Mesodermal cell (in vitro differentiated cells): ENCODE measurements around the gene TTC39C.

Experiments used
- H3K27ac ChIP-seq: 2 replicates; pipeline ENCODE4 v1.7.0; 2013; ENCODE audit warnings: mild to moderate bottlenecking, low read depth, low read length, moderate library complexity; ENCODE audit not compliant: severe bottlenecking
- H3K36me3 ChIP-seq: 2 replicates; pipeline ENCODE4 v1.7.1; 2013; ENCODE audit warnings: mild to moderate bottlenecking, low read length, moderate library complexity; ENCODE audit not compliant: control insufficient read depth, insufficient read depth
- H3K4me1 ChIP-seq: one replicate; pipeline ENCODE4 v1.7.1; 2013; ENCODE audit warnings: mild to moderate bottlenecking, low read length; ENCODE audit not compliant: insufficient read depth, control insufficient read depth, poor library complexity, severe bottlenecking
- H3K4me3 ChIP-seq: 2 replicates; pipeline ENCODE4 v1.7.0; 2013; ENCODE audit warnings: low read length, control low read depth, mild to moderate bottlenecking; ENCODE audit not compliant: insufficient read depth, poor library complexity, severe bottlenecking; ENCODE audit errors: extremely low read depth
- H3K9me3 ChIP-seq: 2 replicates; pipeline ENCODE4 v1.7.1; 2013; ENCODE audit warnings: mild to moderate bottlenecking, low read length, moderate library complexity; ENCODE audit not compliant: control insufficient read depth
- WGBS, 2 experiments: methylation state at CpG; one replicate each; pipeline ENCODE4 v1.1.5; 2013; ENCODE audit warnings: missing lambda C conversion rate in 2 of 2; ENCODE audit not compliant: insufficient coverage in 2 of 2; 5-methylcytosine and 5-hydroxymethylcytosine counted together

TTC39C gene

GRCh38 chr18:23977103-23977502, 37.5 kb upstream of the TTC39C start:
- Histone ChIP-seq H3K27ac (no peak overlapping the region), H3K36me3 (no peaks in the 10 kb centered on the region), H3K4me3 (no peak overlapping the region), H3K9me3 (no peaks in the 10 kb centered on the region), H3K4me1 (peaks cover 10% of the 10 kb centered on the region)
- 83 to 96% methylated on average over 5 to 6 of the region's 7 CpGs for WGBS, 2 experiments

- no CpG with 5 or more reads among the region's 1 CpG for WGBS, 2 experiments
- no peak overlapping the region for H3K4me3 ChIP-seq
- H3K36me3 ChIP-seq, result no peaks in the 10 kb centered on the region
- no peak overlapping the region for H3K27ac ChIP-seq
- H3K9me3 ChIP-seq, result no peaks in the 10 kb centered on the region
- peaks cover 14% of the 10 kb centered on the region for H3K4me1 ChIP-seq
Observed at GRCh38 chr18:23977719-23978483, 36.7 kb upstream of the TTC39C start.

- Histone ChIP-seq H3K4me3 (no peak overlapping the region), H3K27ac (no peak overlapping the region), H3K4me1 (peaks cover 14% of the 10 kb centered on the region), H3K36me3 (no peaks in the 10 kb centered on the region), H3K9me3 (no peaks in the 10 kb centered on the region)
- WGBS, 2 experiments, result 56 to 68% methylated on average over 6 to 8 of the region's 8 CpGs
Observed at GRCh38 chr18:23981369-23981980, 33.1 kb upstream of the TTC39C start.

- H3K27ac ChIP-seq, result peak overlapping the region; percentile 17
- WGBS, 2 experiments, result 64 to 66% methylated on average over 15 to 16 of the region's 17 CpGs
- no peaks in the 10 kb centered on the region for H3K9me3 ChIP-seq
- H3K36me3 ChIP-seq, result no peaks in the 10 kb centered on the region
- peaks cover 14% of the 10 kb centered on the region for H3K4me1 ChIP-seq
- H3K4me3 ChIP-seq, result no peak overlapping the region
Observed at GRCh38 chr18:23982155-23983079, 32.1 kb upstream of the TTC39C start.

- WGBS, 2 experiments, result 76% methylated on average over 3 of the region's 3 CpGs; no CpG with 5 or more reads in 1 of the 2 experiments
Observed at GRCh38 chr18:23983112-23983511, 31.4 kb upstream of the TTC39C start.

GRCh38 chr18:23986600-23987359, 27.8 kb upstream of the TTC39C start:
- no peaks in the 10 kb centered on the region for H3K36me3 ChIP-seq
- H3K4me3 ChIP-seq, result no peak overlapping the region
- H3K27ac ChIP-seq, result no peak overlapping the region
- H3K4me1 ChIP-seq, result peaks cover 9% of the 10 kb centered on the region
- H3K9me3 ChIP-seq, result no peaks in the 10 kb centered on the region

More at GRCh38 chr18:23983112-23983511, 31.4 kb upstream of the TTC39C start:
- Histone ChIP-seq H3K36me3 (no peaks in the 10 kb centered on the region), H3K4me1 (peaks cover 14% of the 10 kb centered on the region), H3K27ac (no peak overlapping the region), H3K9me3 (no peaks in the 10 kb centered on the region), H3K4me3 (no peak overlapping the region)

- no peaks in the 10 kb centered on the region for H3K36me3 ChIP-seq
- WGBS, 2 experiments, result 78 to 100% methylated on average over 2 of the region's 6 CpGs
- peaks cover 6% of the 10 kb centered on the region for H3K4me1 ChIP-seq
- H3K9me3 ChIP-seq, result no peaks in the 10 kb centered on the region
- no peak overlapping the region for H3K4me3 ChIP-seq
- H3K27ac ChIP-seq, result no peak overlapping the region
Observed at GRCh38 chr18:23990474-23991410, 23.8 kb upstream of the TTC39C start.

GRCh38 chr18:23992089-23992940, 22.2 kb upstream of the TTC39C start:
- H3K36me3 ChIP-seq, result no peaks in the 10 kb centered on the region
- H3K9me3 ChIP-seq, result no peaks in the 10 kb centered on the region
- peaks cover 6% of the 10 kb centered on the region for H3K4me1 ChIP-seq
- WGBS, 2 experiments, result 85 to 100% methylated on average over 3 to 4 of the region's 7 CpGs
- H3K27ac ChIP-seq, result no peak overlapping the region
- no peak overlapping the region for H3K4me3 ChIP-seq

GRCh38 chr18:23992941-23993280, 21.6 kb upstream of the TTC39C start:
- WGBS, 2 experiments, result 80 to 90% methylated on average over 1 of the region's 2 CpGs
- no peaks in the 10 kb centered on the region for H3K9me3 ChIP-seq
- H3K36me3 ChIP-seq, result no peaks in the 10 kb centered on the region
- H3K4me3 ChIP-seq, result no peak overlapping the region
- H3K27ac ChIP-seq, result no peak overlapping the region
- peaks cover 6% of the 10 kb centered on the region for H3K4me1 ChIP-seq
